Pons (tissue), 1 donor: ENCODE measurements around the gene SLC9A5.

Source experiments
- DNase-seq: peaks from one replicate; pipeline ENCODE4 v3.0.0-alpha.2; 2016; ENCODE audit warnings: low spot score

Gene SLC9A5, protein sequence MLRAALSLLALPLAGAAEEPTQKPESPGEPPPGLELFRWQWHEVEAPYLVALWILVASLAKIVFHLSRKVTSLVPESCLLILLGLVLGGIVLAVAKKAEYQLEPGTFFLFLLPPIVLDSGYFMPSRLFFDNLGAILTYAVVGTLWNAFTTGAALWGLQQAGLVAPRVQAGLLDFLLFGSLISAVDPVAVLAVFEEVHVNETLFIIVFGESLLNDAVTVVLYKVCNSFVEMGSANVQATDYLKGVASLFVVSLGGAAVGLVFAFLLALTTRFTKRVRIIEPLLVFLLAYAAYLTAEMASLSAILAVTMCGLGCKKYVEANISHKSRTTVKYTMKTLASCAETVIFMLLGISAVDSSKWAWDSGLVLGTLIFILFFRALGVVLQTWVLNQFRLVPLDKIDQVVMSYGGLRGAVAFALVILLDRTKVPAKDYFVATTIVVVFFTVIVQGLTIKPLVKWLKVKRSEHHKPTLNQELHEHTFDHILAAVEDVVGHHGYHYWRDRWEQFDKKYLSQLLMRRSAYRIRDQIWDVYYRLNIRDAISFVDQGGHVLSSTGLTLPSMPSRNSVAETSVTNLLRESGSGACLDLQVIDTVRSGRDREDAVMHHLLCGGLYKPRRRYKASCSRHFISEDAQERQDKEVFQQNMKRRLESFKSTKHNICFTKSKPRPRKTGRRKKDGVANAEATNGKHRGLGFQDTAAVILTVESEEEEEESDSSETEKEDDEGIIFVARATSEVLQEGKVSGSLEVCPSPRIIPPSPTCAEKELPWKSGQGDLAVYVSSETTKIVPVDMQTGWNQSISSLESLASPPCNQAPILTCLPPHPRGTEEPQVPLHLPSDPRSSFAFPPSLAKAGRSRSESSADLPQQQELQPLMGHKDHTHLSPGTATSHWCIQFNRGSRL

GRCh38 chr16:67248401-67249177, at the start of gene SLC9A5:
Gene SLC9A5 (plus strand): TSS chr16:67248979. CDS start chr16:67249015, 36 bp downstream.
- no peak for DNase-seq

- no peak for DNase-seq
These were observed 49.6 kb upstream of the SLC9A5 start, which contains the start of gene ELMO3 for GRCh38 chr16:67199011-67199807. Gene ELMO3 (plus strand): TSS chr16:67199131. CDS start chr16:67199327, 196 bp downstream.

- DNase-seq: no peak
These were observed 49.0 kb upstream of the SLC9A5 start for GRCh38 chr16:67199808-67200198.

GRCh38 chr16:67200491-67200890, 48.3 kb upstream of the SLC9A5 start:
- no peak for DNase-seq

DNA sequence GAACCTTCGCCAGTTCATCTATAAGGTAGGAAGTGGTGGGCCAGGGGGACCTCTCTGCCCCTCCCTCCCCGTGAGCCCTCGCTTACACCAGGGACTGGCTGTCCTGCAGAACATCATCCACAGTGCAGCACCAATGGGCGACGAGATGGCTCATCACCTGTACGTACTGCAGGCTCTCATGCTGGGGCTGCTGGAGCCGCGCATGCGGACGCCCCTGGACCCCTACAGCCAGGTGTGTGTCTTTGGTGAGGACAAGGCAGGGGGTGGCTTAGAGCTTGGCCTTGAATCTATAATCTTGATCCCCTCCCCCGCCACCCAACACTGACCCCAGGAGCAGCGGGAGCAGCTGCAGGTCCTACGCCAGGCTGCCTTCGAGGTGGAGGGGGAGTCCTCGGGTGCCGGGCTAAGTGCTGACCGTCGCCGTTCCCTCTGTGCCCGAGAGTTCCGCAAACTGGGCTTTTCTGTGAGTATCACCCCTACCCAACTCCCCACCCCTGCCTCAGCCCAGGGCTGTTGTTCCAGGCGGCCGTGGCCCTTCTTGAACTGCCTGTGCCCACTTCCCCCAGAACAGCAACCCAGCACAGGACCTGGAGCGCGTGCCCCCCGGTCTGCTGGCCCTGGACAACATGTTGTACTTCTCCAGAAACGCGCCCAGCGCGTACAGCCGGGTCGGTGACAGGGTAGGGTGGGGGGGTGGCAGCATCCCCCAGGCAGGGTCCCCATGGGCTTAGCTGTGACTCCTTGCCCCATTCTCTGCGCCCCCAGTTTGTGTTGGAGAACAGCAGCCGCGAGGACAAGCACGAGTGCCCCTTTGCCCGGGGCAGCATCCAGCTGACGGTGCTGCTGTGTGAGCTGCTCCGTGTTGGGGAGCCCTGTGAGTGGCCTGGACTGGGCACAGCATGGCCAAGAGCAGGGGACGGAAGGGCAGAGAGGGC, 47.1 kb upstream of the SLC9A5 start:
- no peak for DNase-seq

- no peak for DNase-seq
These were observed 46.4 kb upstream of the SLC9A5 start for GRCh38 chr16:67202426-67202825.

DNA sequence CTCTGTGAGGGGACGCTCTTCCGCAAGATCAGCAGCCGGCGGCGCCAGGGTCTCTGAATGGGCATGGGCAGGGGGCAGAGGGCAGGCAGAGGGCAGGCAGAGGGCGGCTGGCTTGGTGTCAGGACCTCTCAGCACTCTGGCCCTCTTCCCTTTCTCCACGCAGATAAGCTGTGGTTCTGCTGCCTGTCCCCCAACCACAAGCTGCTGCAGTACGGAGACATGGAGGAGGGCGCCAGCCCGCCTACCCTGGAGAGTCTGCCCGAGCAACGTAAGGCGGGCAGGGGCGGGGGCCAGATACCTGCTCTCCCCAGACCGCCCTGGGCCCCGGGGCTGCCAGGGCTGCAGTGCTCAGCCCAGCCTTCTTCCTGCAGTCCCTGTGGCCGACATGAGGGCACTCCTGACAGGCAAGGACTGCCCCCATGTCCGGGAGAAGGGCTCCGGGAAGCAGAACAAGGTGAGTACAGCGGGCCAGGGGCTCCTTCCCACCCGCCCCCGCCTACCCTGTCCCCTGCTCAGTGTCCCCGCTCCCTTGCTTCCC, 45.8 kb upstream of the SLC9A5 start:
- DNase-seq: no peak

GRCh38 chr16:67204076-67204475, 44.7 kb upstream of the SLC9A5 start:
- no peak for DNase-seq

- DNase-seq: no peak
These were observed 42.5 kb upstream of the SLC9A5 start for GRCh38 chr16:67206129-67206837.

GRCh38 chr16:67206838-67207248, 41.9 kb upstream of the SLC9A5 start:
- DNase-seq: no peak

DNA sequence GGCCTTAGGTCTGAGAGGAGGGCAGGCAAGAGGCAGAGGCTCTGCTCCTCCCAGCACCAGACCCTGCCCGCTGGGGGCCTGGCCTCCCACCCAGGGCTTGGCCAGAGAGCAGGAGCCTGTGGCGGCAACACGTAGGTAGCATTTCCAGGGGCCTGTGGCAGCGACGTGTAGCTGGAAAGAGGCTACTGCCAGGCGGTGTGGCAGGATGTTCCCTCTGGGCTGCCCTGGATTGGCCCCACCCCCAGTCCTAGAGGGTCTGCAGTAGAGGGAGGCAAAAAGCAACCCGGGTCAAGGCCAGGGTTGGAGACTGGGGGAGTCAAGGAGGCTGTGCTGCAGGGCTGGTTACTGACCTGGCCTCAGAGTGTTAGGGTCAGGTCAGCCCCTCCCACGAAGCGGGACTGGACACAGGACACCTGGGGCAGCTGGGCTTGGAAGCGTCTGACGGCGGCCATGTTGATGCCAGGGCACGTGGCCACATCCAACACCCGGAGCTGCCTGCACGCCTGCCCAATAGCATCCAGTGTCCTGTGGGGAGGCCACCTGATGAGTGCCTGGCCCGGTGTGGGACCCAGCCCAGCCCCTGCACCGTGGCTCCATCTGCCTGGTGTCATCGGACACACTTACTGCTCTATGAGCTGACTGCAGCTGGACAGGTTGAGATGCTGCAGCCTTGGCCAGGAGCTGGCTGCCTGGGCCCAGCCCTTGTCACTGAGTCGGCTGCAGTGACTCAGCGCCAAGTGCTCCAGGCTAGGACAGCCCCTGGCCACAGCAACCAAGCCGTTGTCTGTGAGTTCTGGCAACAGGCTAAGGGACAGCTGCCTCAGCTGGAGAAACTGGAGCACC, 41.3 kb upstream of the SLC9A5 start:
- no peak for DNase-seq

- no peak for DNase-seq
These were observed 40.5 kb upstream of the SLC9A5 start for GRCh38 chr16:67208154-67208896.

- DNase-seq: no peak
These were observed 39.2 kb upstream of the SLC9A5 start for GRCh38 chr16:67209565-67209964.

DNA sequence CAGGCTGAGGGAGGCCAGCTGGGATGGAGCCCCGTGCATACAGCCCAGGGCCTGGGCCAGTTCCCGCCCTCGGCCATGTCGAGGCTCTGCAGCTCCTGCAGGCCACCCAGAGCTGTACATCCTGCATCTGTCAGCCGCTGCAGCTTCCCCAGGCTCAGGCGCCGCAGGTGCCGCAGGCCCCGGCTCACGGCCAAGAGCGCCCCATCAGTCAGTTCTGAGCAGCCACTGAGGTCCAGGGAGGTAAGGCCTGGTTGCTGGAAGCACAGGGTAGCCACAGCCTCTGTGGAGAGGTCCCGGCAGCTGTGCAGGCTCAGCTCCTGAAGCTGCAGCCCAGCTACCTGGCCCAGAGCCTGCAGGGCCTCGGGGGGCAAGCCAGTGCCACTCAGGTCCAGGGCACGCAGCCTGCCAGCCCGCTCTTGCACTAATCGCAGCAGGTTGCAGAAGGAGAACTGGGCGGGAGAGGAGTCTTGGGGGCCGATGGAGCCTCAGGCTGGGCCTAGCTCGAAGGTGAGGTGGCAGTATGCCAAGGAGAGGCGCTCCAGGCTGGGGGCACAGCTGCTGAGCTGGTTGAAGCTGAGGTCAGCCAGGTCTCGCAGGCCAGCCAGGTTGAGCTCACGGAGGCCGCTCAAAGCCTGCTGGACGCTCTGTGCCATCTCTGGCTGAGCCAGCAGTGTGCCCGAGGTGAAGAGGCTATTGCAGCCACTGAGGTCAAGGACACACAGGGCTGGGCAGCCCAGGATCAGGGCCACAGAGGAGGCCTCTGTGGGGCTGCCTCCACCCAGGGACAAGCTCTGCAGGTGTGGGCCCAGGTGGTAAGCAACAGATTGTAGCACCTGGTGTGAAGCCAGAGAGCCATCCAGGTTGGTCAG, 38.5 kb upstream of the SLC9A5 start:
- DNase-seq: no peak

DNA sequence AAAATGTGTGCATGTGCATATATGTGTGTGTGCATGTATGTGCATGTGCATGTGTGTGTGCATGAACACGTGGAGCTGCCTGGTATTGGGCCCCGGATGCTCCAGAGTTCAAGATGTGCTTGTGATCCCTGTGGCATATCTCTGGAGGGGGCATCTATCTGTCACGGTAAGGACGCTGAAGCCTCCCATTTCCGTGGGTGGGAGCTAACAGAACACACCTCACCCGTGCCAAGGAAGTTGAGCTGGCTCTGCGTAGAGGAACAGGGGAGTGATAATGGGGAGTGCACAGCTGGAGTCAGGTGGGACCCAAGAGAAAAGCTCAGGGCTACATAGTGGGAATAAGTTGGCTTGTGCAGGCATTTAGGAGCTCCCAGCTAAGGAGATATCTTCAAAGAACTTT, 37.1 kb upstream of the SLC9A5 start:
- DNase-seq: no peak

DNA sequence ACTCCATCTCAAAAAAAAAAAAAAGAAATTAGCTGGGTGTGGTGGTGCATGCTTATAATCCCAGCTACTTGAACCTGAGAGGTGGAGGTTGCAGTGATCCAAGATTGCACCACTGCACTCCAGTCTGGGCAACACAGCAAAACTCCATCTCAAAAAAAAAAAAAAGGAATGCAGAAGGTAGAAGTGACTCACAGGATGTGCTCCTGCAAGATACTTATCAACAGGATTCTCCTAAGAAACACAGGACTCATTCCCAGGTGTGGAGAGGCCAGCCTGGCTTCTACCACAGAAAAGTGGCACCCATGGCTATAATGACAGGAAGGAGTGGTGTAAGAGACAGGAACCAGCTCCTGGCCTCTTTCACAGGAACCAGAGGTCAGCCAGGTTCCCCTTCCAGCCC, 36.0 kb upstream of the SLC9A5 start:
- no peak for DNase-seq
